Activated CD4-positive, alpha-beta T cell treated with anti-CD3 and anti-CD28 coated beads for 24 hours (primary cell): Measurements from ENCODE around the gene PREB.
"Not testable (repeated sequence)": the region's sequence is repeated elsewhere in the genome, so short reads cannot be mapped to it uniquely, and the experiment has no call there.

Source experiments
- DNase-seq, 2 donors: peaks; one replicate each; pipeline ENCODE4 v3.0.0-alpha.2; 2020; ENCODE audit warnings: low read depth in 2 of 2

PREB gene, protein sequence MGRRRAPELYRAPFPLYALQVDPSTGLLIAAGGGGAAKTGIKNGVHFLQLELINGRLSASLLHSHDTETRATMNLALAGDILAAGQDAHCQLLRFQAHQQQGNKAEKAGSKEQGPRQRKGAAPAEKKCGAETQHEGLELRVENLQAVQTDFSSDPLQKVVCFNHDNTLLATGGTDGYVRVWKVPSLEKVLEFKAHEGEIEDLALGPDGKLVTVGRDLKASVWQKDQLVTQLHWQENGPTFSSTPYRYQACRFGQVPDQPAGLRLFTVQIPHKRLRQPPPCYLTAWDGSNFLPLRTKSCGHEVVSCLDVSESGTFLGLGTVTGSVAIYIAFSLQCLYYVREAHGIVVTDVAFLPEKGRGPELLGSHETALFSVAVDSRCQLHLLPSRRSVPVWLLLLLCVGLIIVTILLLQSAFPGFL

DNA sequence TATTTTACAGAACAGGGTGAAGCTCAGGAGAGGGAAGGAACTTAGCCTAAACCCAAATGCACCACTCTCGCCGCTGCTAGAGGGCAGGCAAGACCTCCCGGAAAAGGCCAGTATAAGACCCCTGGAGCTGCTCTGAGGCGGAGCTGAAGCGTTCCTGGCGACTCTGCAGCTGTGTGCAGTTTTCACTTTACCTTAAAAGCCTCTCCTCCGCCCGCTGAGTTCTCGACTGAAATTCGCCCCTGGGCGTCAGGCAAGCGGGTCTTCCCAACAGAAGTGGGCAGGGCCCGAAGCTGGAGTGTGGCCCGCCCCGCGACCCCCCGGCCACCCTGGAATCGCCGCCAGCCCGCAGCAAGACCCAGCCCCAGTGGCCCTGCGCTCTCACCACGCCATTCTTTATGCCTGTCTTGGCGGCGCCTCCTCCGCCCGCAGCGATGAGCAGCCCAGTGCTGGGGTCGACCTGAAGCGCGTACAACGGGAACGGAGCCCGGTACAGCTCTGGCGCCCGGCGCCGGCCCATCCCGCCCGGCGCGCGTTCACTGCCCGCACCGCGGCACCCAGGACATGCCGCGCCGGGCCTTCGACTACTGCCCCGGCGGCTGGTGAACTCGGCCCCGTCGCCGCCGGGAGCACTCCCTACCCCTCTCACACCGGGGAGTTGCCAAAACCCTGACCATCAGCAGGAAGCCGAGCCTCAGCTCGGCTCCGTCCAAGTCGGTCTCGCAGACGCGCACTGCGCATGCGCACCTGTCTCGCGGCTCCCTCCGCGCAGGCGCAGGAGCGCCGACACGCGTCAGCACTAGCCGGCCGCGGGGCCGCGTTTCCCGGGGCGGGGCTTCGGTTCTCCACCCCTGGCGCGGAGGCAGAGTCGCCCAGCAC, at the start of gene PREB:
Gene PREB (minus strand): TSS at position 732 of the 876 bp plus-strand sequence. CDS start 215 bp downstream, at position 517.
- peak; percentile 97 for DNase-seq

DNA sequence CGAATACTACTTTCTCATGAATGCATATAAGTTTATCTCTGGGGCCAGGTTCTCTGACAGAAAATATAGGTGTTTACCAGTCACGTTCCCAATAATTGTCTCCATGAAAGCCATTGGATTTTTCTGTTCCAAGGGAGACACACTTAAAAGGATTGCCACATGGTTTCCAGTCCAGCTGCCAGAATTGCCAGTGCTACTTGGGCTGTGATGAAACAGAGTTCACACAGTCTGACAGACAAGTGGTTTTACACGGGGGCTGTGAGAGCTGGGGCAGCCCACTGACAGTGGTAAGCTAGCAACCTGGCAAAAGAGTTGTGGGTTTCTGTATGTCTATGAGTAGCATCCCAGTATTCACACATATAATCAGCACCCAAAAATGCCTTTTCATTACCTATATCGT, 49.7 kb upstream of the PREB start:
- no peak for DNase-seq

DNA sequence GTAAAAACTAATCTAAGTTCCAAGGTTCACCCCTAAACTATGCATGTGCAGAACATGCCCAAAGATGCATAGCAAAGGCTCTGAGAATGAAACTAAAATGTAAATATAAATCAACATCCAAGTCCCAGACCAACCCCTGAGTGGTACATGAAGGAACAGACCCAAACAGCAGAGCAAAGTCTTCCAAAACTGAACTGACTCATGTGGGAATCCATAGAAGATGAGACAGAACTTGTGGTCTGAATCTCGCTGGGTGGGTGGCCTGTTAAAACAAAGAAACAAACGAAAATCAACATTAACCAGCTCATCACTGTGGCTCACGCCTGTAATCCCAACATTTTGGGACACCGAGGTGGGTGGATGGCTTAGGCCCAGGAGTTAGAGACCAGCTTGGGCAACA, 47.9 kb upstream of the PREB start:
- no peak for DNase-seq

DNA sequence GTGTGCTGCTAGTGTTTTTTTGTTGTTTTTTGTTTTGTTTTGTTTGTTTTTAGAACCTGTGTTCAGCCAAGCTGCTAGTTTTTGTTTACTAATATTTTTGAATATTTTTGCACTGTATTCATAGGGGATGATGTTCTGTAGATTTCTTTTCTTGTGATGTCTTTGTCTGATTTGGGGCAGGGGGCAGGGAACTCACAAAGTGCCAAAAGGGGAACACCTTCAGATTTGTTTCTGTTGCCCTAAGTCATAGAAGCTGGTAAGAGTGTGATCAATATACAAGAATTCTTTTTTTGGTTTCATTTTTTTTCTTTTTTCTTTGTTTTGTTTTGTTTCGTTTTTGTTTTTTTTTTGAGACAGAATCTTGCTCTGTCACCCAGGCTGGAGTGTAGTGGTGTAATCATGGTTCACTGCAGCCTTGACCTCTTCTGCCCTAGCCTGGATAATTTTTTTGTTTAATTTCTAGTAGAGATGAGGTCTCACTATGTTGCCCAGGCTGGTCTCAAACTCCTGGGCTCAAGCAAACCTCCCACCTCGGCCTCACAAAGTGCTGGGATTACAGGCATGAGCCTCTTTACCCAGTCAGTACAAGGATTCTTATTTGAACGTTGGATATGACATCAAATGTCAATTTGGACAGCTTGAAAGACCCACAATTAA, 45.0 kb upstream of the PREB start:
- no peak for DNase-seq

DNA sequence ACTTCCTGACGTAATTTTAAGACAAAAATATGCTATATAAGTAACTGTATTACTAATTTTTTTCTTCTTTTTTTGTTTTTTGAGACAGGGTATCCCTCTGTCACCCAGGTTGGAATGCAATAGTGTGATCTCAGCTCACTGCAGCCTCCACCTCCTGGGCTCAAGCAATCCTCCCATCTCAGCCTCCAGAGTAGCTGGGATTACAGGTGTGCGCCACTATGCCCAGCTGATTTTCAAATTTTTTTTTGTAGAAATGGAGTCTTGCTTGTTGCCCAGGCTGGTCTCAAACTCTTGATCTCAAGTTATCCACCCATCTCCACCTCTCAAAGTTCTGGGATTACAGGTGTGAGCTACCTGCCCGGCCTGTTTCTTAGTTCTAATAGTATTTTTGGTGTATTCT, 44.0 kb upstream of the PREB start:
- no peak for DNase-seq

DNA sequence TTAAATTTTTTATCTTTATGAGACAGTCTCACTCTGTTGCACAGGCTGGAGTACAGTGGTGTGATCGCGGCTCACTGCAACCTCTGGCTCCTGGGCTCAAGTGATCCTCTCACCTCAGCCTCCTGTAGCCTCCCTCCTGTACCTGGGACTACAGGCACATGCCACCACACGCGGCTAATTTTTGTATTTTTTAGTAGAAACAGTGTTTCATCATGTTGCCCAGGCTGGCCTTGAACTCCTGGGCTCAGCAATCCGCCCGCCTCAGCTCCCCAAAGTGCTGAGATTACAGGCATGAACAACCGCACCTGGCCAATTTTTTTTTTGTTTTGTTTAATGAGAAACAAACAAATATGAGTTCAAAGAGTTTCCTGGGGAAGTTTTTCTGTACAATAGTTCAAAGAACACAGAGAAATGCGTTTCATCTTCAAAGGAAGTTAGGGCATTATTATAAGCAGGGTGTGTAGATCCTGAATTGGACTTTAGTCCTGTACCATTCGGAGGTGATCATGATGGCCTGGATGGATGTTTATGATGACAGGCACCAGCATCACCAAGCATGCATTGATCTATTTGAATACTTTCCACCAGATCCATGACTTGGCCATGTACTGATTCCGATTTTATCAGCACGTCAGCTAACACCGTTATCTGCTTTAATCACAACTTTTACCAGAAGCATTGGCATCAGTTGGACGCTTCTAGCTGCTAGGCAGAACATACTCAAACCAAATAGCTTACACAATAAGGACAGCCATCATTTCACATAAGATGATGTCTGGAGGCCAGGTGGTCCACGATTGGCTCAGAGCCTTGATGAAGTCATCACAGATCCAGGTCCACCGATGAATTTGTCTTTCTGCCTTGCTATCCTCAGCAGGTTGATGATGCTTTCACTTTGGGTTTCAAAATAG, 43.3 kb upstream of the PREB start:
- DNase-seq, result no peak

- DNase-seq, result not testable (repeated sequence)
Observed at GRCh38 chr2:27175781-27176180, 41.3 kb upstream of the PREB start.

GRCh38 chr2:27175330-27175729, 40.9 kb upstream of the PREB start:
- no peak for DNase-seq

DNA sequence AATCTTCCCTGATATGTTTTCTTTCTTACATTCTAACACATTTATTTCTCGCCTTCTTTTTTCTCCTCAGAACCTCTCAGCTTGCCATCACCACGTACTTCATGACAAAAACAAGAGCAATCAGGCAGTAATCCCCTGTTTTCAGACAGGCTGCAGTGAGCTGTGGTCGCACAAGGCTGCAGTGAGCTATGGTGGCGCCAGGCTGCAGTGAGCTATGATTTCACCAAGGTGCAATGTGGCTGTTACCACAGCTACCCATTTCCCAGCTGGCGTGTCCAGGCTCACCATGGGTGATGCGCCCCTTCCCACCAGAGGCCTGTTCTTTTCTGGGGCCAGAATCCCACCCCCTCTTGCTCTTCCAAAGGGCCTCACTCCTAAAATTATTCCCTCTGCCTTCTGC, 40.2 kb upstream of the PREB start:
- no peak for DNase-seq

GRCh38 chr2:27171351-27171848, 37.0 kb upstream of the PREB start:
- no peak for DNase-seq

DNA sequence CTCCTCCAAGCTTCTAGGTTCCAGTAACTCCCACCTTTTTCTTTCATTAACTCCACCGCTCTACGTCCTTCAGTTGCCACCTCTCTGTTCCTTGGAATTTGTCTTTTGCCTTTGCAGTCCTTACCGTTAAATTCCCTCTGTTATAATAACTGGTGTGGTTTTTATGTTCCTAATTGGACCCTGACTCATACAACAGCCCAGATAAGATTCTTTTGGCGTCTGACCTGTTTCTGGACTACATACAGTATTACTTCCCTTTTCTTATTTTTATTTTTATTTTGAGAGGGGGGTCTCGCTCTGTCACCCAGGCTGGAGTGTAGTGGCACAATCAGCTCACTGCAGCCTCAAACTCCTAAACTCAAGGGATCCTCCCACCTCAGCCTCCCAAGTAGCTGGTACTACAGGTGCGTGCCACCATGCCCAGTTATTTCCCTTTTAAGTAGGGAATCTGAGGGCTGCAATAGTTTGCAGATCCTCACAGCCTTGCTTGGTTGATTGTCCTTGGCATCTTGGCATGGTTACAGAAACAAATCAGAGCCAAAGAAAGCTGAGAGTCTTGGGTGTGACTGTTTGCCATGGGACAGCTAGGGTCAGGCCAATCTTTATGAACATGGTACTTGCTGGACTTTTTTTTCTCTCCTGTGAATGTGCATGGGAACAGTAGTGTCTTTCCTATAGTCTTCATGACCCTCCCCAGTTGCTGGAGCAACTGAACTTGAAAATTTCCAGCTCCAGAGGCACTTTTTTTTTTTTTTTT, 36.3 kb upstream of the PREB start:
- DNase-seq, result no peak

- no peak for DNase-seq
Observed at GRCh38 chr2:27164960-27165763, 30.7 kb upstream of the PREB start.

DNA sequence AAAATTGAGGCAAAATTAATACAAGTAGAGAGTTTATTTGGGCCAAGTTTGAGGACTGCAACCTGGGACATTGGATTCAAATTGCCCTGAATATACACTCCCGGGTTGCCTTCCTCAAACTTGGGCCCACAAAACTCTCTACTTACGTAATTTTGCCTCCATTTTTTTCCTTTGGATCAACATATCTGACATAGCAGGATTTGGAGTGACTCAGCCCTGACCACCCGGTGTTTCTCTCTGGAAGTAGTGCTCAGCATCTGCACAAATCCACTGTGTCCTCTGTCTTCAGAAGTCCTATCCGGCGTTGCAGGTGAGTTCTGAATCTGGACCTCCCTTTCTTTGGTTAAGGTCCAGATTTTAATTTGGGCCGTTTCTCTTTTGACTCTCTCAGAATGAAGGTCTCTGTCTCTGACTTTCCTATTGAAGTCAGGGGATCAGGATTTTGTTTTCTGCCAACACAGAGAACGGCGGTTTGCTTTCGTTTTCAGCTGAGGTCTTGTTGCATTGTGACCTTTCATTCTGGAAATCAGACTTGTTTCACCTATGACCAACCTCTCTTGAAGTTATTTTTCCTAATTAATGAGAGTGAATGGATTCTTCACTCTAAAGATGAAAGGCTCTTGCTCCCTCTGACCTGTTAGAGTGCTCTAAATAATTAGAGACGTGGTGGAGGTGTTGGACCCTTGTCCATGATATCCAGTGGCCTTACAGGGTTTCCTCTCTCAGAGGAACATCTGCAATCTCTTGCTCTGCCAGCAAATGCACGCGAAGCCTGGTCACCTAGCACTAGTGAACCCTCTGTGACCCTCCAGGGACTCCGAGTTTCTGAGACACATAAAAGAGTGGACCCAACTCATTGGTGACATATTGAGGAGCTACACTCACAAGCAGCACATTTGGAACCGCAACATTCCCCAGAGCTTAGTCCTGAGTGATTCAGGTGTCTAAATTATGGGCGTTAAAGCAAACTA, 28.0 kb upstream of the PREB start:
- no peak for DNase-seq

DNA sequence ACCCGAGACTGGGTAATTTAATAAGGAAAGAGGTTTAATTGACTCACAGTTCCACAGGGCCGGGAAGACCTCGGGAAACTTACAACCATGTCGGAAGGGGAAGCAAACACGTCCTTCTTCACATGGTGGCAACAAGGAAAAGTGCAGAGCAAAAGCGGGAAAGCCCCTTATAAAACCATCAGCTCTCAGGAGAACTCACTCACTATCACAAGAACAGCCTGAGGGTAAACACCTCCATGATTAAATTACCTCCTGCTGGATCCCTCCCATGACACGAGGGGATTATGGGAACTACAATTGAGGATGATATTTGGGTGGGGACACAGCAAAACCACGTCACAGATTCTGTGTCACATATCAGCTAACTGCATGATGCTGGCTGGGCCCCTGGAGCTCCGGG, 25.8 kb upstream of the PREB start:
- no peak for DNase-seq

- DNase-seq, result no peak
Observed at GRCh38 chr2:27159271-27159670, 24.8 kb upstream of the PREB start.

GRCh38 chr2:27158468-27158867, 24.0 kb upstream of the PREB start:
- DNase-seq, result no peak

DNA sequence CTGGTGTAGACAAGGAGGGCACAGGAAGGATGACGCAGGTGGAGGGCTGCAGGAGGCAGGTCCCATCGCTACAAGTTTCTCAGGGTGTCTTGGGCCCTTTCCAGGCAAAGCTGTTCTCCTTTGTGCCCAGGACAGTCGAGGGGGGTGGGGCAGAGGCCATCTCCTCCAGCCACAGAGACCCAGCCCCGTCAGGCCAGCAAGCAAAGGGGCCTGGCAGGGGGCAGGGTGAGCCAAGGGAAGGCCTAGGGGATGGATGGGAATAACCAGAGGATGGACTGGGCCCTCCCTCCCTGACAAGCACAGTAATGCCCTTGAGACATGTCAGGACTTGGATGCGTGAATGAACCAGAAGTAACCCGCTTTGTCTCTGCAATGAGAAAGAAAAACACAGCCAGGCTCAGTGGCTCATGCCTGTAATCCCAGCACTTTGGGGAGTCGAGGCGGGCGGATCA, 20.7 kb upstream of the PREB start:
- no peak for DNase-seq

- no peak for DNase-seq
Observed at GRCh38 chr2:27154488-27154887, 20.1 kb upstream of the PREB start.
